Measurements from ENCODE around the gene ZMYND15. TPM values are rescaled to one million over a fixed set of nuclear protein-coding genes. Genes with fewer than 3 reads are reported as not detected.

The ZMYND15 gene
- total and polyA plus RNA-seq, 2 of the 13 experiments (the other 11 are each of a cell fraction or from before 2014, with no cell fraction given) = 0.24 to 2.7 TPM

DNA sequence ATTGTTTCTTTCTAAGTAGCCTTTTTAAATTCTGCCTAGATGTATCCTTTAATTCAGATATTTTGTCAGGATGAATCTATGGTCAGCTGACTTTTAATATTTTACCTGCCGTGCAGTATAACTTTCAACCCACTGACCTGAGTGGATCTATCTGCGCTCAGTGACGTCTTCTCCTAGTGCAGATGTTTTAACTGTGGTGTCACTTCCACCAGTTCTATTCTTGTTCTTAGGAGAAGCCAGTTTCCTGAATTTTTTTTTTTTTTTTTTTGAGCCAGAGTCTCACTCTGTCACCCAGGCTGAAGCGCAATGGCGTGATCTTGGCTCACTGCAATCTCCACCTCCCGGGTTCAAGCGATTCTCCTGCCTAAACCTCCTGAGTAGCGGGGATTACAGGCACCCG, 27.1 kb downstream of the ZMYND15 start:
- POLR2A ChIA-PET = no interaction called here
- intact Hi-C loops (cut with micrococcal nuclease; ENCODE audit: unreplicated experiment) (no loop called here), in situ Hi-C loops (cut with HindIII; ENCODE audit: extremely low pct_ligation_motif_present, low pct_unique_long_range_greater_than_20kb) (no loop called here)
- FAIRE-seq (no peak), DNase-seq (ENCODE audit: low spot score) (no peak), ATAC-seq (no peak)
- H3K9me3 ChIP-seq (ENCODE audit: low read length) = no peaks in the 10 kb centered on the region
- H3K9ac ChIP-seq (ENCODE audit: insufficient read depth, low read depth, low read length) = no peak overlapping the region
- over 99% methylated on average over 9 of the region's 9 CpGs for WGBS (ENCODE audit: low lambda C conversion rate)
- no peak overlapping the region for H3K27ac ChIP-seq (ENCODE audit: extremely low read length, insufficient read depth, low read length)
- H3K27me3 ChIP-seq (ENCODE audit: control insufficient read depth in 1 of 2, insufficient read depth in 2 of 2, low read length in 2 of 2) = no peaks in the 10 kb centered on the region
- no peaks in the 10 kb centered on the region for H3K36me3 ChIP-seq (replicated peaks in 1 of 2; ENCODE audit: control insufficient read depth in 1 of 2, insufficient read depth in 2 of 2, low read length in 2 of 2)
- H3K4me3 ChIP-seq (replicated peaks in 1 of 3; ENCODE audit: insufficient read depth in 1 of 3, low read depth in 2 of 3, low read length in 3 of 3) = no peak overlapping the region
- H3K4me1 ChIP-seq (ENCODE audit: insufficient read depth, low read length) = peaks cover 55% of the 10 kb centered on the region
- no peak overlapping the region for H2AFZ ChIP-seq (ENCODE audit: low read length)
- H3K79me2 ChIP-seq (ENCODE audit: insufficient read depth, low read length) = peaks cover 6% of the 10 kb centered on the region
- no TSS peak for BruUV-seq (replicated peaks)
- no peaks in the 10 kb centered on the region for H4K20me1 ChIP-seq (ENCODE audit: insufficient read depth, low read length)
- CTCF ChIA-PET (ENCODE audit: low intra/inter-chr PET ratio, low total read pairs) = no interaction called here
- no peak overlapping the region for H3K4me2 ChIP-seq (ENCODE audit: low read depth, low read length)
- no peak for TF ChIP-seq FOXP1 (IDR thresholded peaks at IDR 0.05)
- no peak for TF ChIP-seq FOXP1 (CRISPR knock-in tag; IDR thresholded peaks at IDR 0.05)
- TF ChIP-seq, protein P1, sequence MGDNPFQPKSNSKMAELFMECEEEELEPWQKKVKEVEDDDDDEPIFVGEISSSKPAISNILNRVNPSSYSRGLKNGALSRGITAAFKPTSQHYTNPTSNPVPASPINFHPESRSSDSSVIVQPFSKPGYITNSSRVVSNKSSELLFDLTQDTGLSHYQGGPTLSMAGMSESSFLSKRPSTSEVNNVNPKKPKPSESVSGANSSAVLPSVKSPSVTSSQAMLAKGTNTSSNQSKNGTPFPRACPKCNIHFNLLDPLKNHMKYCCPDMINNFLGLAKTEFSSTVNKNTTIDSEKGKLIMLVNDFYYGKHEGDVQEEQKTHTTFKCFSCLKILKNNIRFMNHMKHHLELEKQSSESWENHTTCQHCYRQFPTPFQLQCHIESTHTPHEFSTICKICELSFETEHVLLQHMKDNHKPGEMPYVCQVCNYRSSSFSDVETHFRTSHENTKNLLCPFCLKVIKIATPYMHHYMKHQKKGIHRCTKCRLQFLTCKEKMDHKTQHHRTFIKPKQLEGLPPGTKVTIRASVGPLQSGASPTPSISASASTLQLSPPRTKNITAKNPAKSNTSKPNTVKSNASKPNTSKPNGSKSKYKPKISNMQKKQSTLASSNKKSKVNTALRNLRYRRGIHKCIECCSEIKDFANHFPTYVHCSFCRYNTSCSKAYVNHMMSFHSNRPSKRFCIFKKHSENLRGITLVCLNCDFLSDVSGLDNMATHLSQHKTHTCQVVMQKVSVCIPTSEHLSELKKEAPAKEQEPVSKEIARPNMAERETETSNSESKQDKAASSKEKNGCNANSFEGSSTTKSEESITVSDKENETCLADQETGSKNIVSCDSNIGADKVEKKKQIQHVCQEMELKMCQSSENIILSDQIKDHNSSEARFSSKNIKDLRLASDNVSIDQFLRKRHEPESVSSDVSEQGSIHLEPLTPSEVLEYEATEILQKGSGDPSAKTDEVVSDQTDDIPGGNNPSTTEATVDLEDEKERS (CRISPR knock-in tag; IDR thresholded peaks at IDR 0.05) = no peak
- no peak for TF ChIP-seq PLRG1 (conservative IDR thresholded peaks at IDR 0.05)
- TF ChIP-seq NKX3-1 (CRISPR knock-in tag; IDR thresholded peaks at IDR 0.05) = no peak
- no peak for TF ChIP-seq ZNF777 (CRISPR knock-in tag; IDR thresholded peaks at IDR 0.05)
- TF ChIP-seq, protein P2, sequence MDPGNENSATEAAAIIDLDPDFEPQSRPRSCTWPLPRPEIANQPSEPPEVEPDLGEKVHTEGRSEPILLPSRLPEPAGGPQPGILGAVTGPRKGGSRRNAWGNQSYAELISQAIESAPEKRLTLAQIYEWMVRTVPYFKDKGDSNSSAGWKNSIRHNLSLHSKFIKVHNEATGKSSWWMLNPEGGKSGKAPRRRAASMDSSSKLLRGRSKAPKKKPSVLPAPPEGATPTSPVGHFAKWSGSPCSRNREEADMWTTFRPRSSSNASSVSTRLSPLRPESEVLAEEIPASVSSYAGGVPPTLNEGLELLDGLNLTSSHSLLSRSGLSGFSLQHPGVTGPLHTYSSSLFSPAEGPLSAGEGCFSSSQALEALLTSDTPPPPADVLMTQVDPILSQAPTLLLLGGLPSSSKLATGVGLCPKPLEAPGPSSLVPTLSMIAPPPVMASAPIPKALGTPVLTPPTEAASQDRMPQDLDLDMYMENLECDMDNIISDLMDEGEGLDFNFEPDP (CRISPR knock-in tag; conservative IDR thresholded peaks at IDR 0.05) = no peak
- no peak for TF ChIP-seq ZNF12 (CRISPR knock-in tag; IDR thresholded peaks at IDR 0.05)
- no peak for TF ChIP-seq ZFP41 (CRISPR knock-in tag; IDR thresholded peaks at IDR 0.05; ENCODE audit: borderline replicate concordance)
- TF ChIP-seq, protein P3, sequence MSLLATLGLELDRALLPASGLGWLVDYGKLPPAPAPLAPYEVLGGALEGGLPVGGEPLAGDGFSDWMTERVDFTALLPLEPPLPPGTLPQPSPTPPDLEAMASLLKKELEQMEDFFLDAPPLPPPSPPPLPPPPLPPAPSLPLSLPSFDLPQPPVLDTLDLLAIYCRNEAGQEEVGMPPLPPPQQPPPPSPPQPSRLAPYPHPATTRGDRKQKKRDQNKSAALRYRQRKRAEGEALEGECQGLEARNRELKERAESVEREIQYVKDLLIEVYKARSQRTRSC (CRISPR knock-in tag; IDR thresholded peaks at IDR 0.05; ENCODE audit: low read depth) = no peak
- TF ChIP-seq MAFF (IDR thresholded peaks at IDR 0.05; ENCODE audit: low read depth, low read length) = no peak
- TF ChIP-seq KAT2B (IDR thresholded peaks at IDR 0.05; ENCODE audit: borderline replicate concordance, low read depth, low read length) = no peak
- TF ChIP-seq CENPX (CRISPR knock-in tag; IDR thresholded peaks at IDR 0.05) = no peak
- TF ChIP-seq, protein P4, sequence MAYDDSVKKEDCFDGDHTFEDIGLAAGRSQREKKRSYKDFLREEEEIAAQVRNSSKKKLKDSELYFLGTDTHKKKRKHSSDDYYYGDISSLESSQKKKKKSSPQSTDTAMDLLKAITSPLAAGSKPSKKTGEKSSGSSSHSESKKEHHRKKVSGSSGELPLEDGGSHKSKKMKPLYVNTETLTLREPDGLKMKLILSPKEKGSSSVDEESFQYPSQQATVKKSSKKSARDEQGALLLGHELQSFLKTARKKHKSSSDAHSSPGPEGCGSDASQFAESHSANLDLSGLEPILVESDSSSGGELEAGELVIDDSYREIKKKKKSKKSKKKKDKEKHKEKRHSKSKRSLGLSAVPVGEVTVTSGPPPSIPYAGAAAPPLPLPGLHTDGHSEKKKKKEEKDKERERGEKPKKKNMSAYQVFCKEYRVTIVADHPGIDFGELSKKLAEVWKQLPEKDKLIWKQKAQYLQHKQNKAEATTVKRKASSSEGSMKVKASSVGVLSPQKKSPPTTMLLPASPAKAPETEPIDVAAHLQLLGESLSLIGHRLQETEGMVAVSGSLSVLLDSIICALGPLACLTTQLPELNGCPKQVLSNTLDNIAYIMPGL (CRISPR knock-in tag; IDR thresholded peaks at IDR 0.05; ENCODE audit: borderline replicate concordance in 1 of 2, low read depth in 1 of 2) = no peak
- TF ChIP-seq, protein P5, sequence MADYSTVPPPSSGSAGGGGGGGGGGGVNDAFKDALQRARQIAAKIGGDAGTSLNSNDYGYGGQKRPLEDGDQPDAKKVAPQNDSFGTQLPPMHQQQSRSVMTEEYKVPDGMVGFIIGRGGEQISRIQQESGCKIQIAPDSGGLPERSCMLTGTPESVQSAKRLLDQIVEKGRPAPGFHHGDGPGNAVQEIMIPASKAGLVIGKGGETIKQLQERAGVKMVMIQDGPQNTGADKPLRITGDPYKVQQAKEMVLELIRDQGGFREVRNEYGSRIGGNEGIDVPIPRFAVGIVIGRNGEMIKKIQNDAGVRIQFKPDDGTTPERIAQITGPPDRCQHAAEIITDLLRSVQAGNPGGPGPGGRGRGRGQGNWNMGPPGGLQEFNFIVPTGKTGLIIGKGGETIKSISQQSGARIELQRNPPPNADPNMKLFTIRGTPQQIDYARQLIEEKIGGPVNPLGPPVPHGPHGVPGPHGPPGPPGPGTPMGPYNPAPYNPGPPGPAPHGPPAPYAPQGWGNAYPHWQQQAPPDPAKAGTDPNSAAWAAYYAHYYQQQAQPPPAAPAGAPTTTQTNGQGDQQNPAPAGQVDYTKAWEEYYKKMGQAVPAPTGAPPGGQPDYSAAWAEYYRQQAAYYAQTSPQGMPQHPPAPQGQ (CRISPR knock-in tag; IDR thresholded peaks at IDR 0.05; ENCODE audit: borderline replicate concordance) = no peak
